ENCODE results near the gene INSRR.

INSRR gene

DNA sequence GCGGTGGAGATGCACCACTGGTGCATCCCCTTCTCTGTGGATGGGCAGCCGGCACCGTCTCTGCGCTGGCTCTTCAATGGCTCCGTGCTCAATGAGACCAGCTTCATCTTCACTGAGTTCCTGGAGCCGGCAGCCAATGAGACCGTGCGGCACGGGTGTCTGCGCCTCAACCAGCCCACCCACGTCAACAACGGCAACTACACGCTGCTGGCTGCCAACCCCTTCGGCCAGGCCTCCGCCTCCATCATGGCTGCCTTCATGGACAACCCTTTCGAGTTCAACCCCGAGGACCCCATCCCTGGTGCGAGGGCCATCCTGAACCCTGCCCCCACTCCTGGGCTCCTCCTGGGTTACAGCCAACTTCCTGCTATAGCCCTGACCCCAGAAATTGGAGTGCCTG lies 14.7 kb upstream of the INSRR start:
- no peak for DNase-seq

DNA sequence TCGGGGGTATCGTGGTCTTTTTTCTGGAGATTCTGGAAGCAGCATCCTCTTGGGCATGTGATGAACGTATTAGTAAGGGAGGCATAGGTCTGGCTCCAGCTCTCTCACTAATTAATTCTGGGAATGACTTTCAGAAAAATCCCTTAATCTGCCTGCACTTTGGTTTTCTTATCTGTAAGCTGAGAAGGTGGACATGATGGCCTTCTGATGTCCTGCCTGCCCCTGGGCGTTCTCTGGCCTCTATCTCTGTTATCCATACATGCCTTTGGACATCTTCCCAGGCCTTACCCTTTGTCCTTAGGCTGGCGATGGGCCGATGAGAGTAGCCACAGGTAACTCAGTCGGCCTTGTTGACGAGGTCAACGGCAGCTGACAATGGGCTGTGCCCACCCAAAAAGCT lies 10.5 kb upstream of the INSRR start:
- DNase-seq, result no peak

- no peak for DNase-seq
These were observed 9.4 kb upstream of the INSRR start for GRCh38 chr1:156868341-156868740.

GRCh38 chr1:156866249-156866909 lies 7.5 kb upstream of the INSRR start:
- no peak for DNase-seq

GRCh38 chr1:156865865-156866248 lies 6.9 kb upstream of the INSRR start:
- DNase-seq, result no peak

- no peak for DNase-seq
These were observed 6.3 kb upstream of the INSRR start for GRCh38 chr1:156865258-156865657.

GRCh38 chr1:156864796-156865195 lies 5.9 kb upstream of the INSRR start:
- DNase-seq, result no peak

GRCh38 chr1:156863631-156864030 lies 4.7 kb upstream of the INSRR start:
- no peak for DNase-seq

DNA sequence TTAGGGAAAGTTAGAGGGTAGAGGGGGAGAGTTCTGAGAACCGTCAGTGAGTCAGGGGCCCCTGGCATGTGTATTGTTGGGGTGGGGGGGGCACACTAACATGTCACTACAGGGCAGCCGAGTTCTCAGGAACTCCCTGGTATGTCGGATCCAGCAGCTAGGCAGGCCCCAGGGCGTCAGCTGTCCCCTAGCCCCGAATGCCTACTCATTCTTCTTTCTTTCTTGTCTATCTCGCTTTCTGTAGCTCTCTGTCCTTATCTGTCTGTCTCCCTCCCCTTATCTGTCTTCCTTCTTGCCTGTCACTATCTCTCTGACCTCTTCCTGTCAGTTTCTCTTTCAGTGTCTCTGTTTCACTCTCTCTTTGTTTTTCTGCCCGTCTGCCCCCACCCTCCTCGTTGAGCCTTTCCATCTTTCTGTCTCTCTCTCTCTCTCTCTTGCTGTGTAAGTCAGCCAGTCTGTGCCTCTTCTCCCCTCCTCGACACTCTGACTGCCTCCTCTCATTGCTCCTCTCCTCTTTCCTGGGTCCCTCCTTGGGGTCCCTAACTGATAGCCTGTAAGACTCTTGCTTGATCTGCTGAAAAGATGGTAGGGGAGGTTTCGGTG lies 4.2 kb upstream of the INSRR start:
- DNase-seq, result no peak

- no peak for DNase-seq
These were observed 3.7 kb upstream of the INSRR start for GRCh38 chr1:156862584-156862983.

GRCh38 chr1:156860628-156861423 lies 1.9 kb upstream of the INSRR start, which contains the start of gene NTRK1:
Gene NTRK1, plus strand, starts transcription at chr1:156860865. Its CDS starts 70 bp downstream, at chr1:156860935.
- no peak for DNase-seq

DNA sequence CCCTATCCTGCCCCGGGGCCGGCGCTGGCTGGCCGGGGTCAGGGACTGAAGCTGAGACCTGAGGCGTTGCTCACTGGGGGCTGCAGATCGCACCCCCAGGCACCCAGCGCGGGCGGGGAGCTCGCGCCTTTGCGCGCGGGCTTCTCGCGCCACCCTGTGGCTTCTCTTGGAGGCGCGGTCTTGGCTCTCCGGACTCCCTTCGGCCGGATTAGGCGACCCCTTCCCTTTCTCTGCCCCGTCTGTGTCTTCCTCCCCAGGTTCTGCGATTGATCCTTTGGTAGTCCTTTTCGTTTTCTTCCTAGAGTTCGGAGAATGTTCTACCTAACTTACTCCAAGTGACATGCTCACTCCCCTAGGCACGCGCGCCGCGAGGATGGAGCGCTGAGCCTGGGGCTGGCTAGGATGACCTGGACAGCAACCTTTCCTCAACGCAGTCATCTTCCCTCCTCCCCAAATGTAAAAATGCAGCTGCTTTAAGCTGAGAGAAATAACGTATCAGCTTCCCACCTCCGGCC lies 1.3 kb upstream of the INSRR start:
- no peak for DNase-seq

- DNase-seq, result no peak
These were observed 701 bp upstream of the INSRR start for GRCh38 chr1:156859523-156860112.

DNA sequence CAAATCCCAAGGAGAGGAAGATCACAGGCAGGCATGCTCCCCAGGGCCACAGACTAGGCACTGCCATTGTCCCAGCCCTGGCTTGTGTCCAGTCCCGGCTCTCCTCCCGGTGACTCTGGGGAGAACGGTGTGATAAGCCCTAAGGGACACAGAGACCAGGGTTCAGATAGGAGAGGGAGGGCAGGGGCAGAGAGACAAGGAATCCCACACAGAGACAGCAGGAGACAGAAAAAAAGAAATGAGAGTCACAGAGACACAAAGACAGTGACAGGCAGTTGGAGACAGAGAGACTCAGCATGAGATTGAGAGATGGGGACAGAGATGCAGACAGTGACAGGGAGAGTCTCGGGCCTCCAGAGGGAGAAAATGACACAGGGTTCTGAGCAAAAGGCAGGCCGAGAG lies 361 bp downstream of the INSRR start:
- no peak for DNase-seq

DNA sequence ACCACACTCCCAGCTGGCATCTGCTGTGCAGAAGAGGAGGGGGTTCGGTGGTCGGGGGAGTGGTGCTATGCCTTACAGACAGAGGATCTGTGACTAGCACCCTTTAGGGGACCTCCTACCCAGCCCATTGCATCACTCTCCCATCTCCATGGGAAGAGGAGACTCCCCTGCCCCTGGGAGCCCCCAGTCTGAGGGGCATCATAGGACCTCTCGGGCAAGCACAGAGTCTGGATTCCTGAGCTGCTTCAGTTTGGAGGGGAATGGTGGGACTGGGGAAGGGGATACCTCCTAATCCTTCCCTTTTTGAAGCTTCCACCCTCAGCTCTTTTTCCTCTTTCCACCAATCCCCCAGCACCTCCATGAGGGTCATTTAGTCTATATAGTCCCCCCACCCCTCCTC lies 1.4 kb downstream of the INSRR start:
- DNase-seq, result no peak

- DNase-seq, result no peak
These were observed 2.6 kb downstream of the INSRR start for GRCh38 chr1:156856282-156856785.

- no peak for DNase-seq
These were observed 4.3 kb downstream of the INSRR start for GRCh38 chr1:156854634-156855033.

DNA sequence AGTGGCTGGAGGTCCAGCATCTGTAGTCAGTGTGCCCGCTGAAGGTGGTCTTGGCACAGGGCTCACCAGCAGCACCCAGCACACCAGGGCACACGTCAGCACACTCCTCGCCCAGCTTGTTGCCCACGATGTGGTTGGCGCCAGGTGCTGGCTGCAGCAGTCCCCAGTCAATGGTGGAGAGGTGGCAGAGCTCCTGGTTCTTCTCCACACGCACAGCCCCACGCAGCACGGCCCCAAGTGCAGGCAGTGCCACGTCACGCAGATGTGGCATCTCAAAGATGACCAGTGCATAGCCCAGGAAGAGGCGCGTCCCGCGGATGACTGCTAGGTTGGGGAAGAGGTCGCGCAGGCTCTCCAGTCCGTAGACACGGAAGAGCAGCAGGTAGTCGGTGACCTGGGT lies 5.2 kb downstream of the INSRR start:
- DNase-seq, result no peak

- DNase-seq, result peak; percentile 96
These were observed 6.5 kb downstream of the INSRR start for GRCh38 chr1:156852418-156852874.

DNA sequence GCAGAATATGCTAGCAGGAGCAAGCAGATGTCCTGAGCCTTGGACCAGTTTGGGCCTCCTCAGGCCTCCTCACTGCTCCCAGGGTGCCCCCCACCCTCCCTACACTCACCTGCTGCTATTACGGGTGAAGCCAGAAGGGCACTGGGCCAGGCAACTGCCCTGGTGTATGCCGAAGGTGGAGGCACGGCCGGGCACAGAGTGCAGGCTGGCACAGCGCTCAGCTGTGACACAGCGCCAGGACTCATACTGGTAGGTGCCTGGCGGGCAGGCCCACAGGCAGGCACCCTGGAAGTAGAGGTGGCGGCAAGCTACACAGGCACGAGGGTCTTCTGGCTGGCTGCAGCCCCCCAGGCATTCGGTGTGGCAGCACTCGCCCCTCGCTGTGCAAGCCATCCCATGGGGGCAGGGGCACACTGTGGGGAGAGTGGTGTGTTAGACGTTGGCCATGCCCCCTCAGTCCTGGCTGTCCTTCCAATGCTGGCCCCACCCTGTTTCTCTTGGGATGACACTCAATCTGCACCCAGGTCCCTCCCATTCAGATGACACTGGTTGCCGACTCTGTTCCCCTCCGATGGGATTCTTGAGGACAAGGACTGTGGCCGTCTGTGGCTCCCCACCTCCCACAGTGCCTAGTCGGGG lies 7.0 kb downstream of the INSRR start:
- DNase-seq, result no peak

DNA sequence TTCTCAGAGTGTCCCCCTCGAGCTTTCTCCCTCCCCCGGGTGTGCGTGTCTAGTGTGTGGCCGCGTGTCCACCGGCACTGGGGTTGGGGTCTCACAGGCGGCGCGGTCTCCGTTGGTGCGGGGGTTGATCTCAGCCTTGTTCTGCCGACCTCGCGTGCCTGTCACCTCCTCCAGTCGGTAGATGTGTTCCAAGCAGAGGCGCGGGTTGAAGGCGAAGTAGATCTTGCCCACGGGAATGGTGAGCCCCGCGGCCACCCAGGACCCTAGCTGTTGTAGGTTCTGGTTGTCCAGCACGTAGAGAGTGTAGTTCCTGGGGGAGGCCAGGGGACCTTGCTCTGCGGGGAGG lies 9.8 kb downstream of the INSRR start:
- no peak for DNase-seq

GRCh38 chr1:156848461-156849150 lies 10.3 kb downstream of the INSRR start:
- no peak for DNase-seq

Measured in NCI-H187 treated with DMSO at 0.1 percent for 48 hours (cell line).